Endothelial cell of umbilical vein (primary cell): ENCODE data around the gene OPCML. TPM values are rescaled to one million over a fixed set of nuclear protein-coding genes. Genes with fewer than 3 reads are reported as not detected.

Source experiments
- BruUV-seq: library from RNA; stranded (reverse); fragments of 400-500 nt; replicated peaks from 2 replicates; lab custom pipeline; 2021; lab: Mats Ljungman, UMichigan
- CTCF ChIA-PET: fragments of 300-600, 350-600 bp; sonication (Branson Sonifier 250); formaldehyde crosslinking; loops from one replicate; lab custom pipeline; 2021; ENCODE audit warnings: antibody characterized with exemption, inconsistent platforms; lab: Charles Lee
- POLR2A ChIA-PET: fragments of 300-600, 350-600 bp; sonication (Branson Sonifier 250); formaldehyde crosslinking; loops from one replicate; lab custom pipeline; 2021; ENCODE audit warnings: antibody characterized with exemption, inconsistent platforms; lab: Charles Lee
- DNase-seq: peaks from one replicate; pipeline ENCODE4 v3.0.0-alpha.2; 2011; ENCODE audit warnings: low read depth, low spot score
- FAIRE-seq: peaks from 2 replicates; lab custom pipeline; 2011; peaks lifted over from hg19 to GRCh38; lab: Jason Lieb, UNC
- H2AFZ ChIP-seq: 2 replicates; pipeline ENCODE4 v1.6.0; 2012; ENCODE audit warnings: low read depth, low read length, control low read depth, inconsistent platforms
- H3K27ac ChIP-seq: 2 replicates; pipeline ENCODE4 v1.5.1; 2011; ENCODE audit warnings: low read depth, mild to moderate bottlenecking, control low read depth, low read length, moderate library complexity; ENCODE audit not compliant: insufficient read depth
- H3K27me3 ChIP-seq, 2 experiments: 2 replicates each; pipeline versions ENCODE4 v1.6.0 to v1.6.1; 2011; ENCODE audit warnings: low read length in 2 of 2, mixed read lengths in 1 of 2; ENCODE audit not compliant: control insufficient read depth in 2 of 2, insufficient read depth in 2 of 2
- H3K36me3 ChIP-seq, 2 experiments: 2 replicates in 1 of 2; 3 replicates in 1 of 2; pipeline ENCODE4 v1.5.1; 2011; ENCODE audit warnings: low read length in 2 of 2, mild to moderate bottlenecking in 1 of 2, moderate library complexity in 1 of 2; ENCODE audit not compliant: control insufficient read depth in 2 of 2, insufficient read depth in 2 of 2; ENCODE audit errors: extremely low read depth in 1 of 2
- H3K4me1 ChIP-seq: 3 replicates; pipeline ENCODE4 v1.5.1; 2011; ENCODE audit warnings: mild to moderate bottlenecking, low read length; ENCODE audit not compliant: control insufficient read depth, insufficient read depth; ENCODE audit errors: extremely low read depth
- H3K4me2 ChIP-seq: 2 replicates; pipeline ENCODE4 v1.6.1; 2011; ENCODE audit warnings: low read length, control low read depth, mixed read lengths; ENCODE audit not compliant: insufficient read depth
- H3K4me3 ChIP-seq, 3 experiments: fragments of 200-600 bp in 1 of 3; sonication (generic), shearing (Covaris generic) in 1 of 3; replicated peaks in 1 of 3; 2 replicates each; pipeline ENCODE4 v1.5.1; 2011 to 2016; ENCODE audit warnings: control low read depth in 3 of 3, low read length in 3 of 3, mild to moderate bottlenecking in 2 of 3, inconsistent platforms in 1 of 3, low read depth in 1 of 3, moderate library complexity in 1 of 3; ENCODE audit not compliant: insufficient read depth in 1 of 3
- H3K79me2 ChIP-seq: 2 replicates; pipeline ENCODE4 v1.6.0; 2012; ENCODE audit warnings: low read length, inconsistent platforms; ENCODE audit not compliant: control insufficient read depth, insufficient read depth
- H3K9ac ChIP-seq: replicated peaks from 2 replicates; pipeline ENCODE3; 2011; ENCODE audit warnings: low read length, control low read depth; ENCODE audit not compliant: insufficient read depth; ENCODE audit errors: extremely low read depth
- H3K9me1 ChIP-seq: replicated peaks from 3 replicates; pipeline ENCODE4 v1.6.0; 2011; ENCODE audit warnings: mild to moderate bottlenecking, low read length; ENCODE audit not compliant: control insufficient read depth, insufficient read depth; ENCODE audit errors: extremely low read depth
- H3K9me3 ChIP-seq: replicated peaks from 2 replicates; pipeline ENCODE4 v1.5.1; 2012; ENCODE audit warnings: low read length, inconsistent platforms; ENCODE audit not compliant: control insufficient read depth, insufficient read depth
- H4K20me1 ChIP-seq: replicated peaks from 2 replicates; pipeline ENCODE3; 2011; ENCODE audit warnings: mild to moderate bottlenecking, low read length; ENCODE audit not compliant: control insufficient read depth, insufficient read depth; ENCODE audit errors: extremely low read depth
- CTCF ChIP-seq, 2 donors: IDR thresholded peaks; 1 replicate in 1 of 2; 2 replicates in 1 of 2; pipeline ENCODE4 v1.5.1; 2011; ENCODE audit warnings: low read length in 2 of 2, mild to moderate bottlenecking in 2 of 2, moderate library complexity in 2 of 2, control low read depth in 1 of 2, inconsistent platforms in 1 of 2, low read depth in 1 of 2; ENCODE audit not compliant: insufficient read depth in 1 of 2; ENCODE audit errors: extremely low read depth in 1 of 2
- EZH2 ChIP-seq: IDR thresholded peaks from 2 replicates; pipeline ENCODE4 v1.6.1; 2012; ENCODE audit warnings: borderline replicate concordance, low read depth, mild to moderate bottlenecking, moderate library complexity, low read length, inconsistent platforms; ENCODE audit not compliant: severe bottlenecking
- FOS ChIP-seq: IDR thresholded peaks from 2 replicates; pipeline ENCODE4 v1.6.1; 2011; ENCODE audit warnings: mild to moderate bottlenecking, low read length, moderate library complexity, borderline replicate concordance; ENCODE audit not compliant: insufficient read depth
- GATA2 ChIP-seq: IDR thresholded peaks from 2 replicates; pipeline ENCODE4 v1.7.0; 2011; ENCODE audit warnings: low read depth, mild to moderate bottlenecking, moderate library complexity, mixed read lengths, low read length; ENCODE audit not compliant: insufficient read length, insufficient read depth
- JUN ChIP-seq: IDR thresholded peaks from 2 replicates; pipeline ENCODE4 v1.6.1; 2011; ENCODE audit warnings: borderline replicate concordance, low read depth; ENCODE audit not compliant: insufficient read length, insufficient read depth
- MAX ChIP-seq: IDR thresholded peaks from 2 replicates; pipeline ENCODE4 v1.6.1; 2011; ENCODE audit not compliant: insufficient read depth, insufficient read length
- MYC ChIP-seq: IDR thresholded peaks from one replicate; pipeline ENCODE4 v1.6.1; 2011; ENCODE audit warnings: mild to moderate bottlenecking, low read depth, low read length
- POLR2A ChIP-seq: IDR thresholded peaks from 2 replicates; pipeline ENCODE4 v1.6.1; 2012; ENCODE audit warnings: low read depth, mild to moderate bottlenecking, control low read depth, low read length
- POLR2AphosphoS5 ChIP-seq: IDR thresholded peaks from 2 replicates; pipeline ENCODE4 v1.6.1; 2012; ENCODE audit warnings: low read depth, mild to moderate bottlenecking, control low read depth, low read length, moderate library complexity; ENCODE audit not compliant: insufficient read depth
- dilution Hi-C: fragments of 300-500 bp; cut with MboI; formaldehyde crosslinking; loops from one replicate; pipeline ENCODE4 v1.15.0; 2019; ENCODE audit warnings: low sequenced_read_pairs; ENCODE audit not compliant: extremely low pct_ligation_motif_present
- intact Hi-C: fragments of 100-400 bp; cut with micrococcal nuclease; formaldehyde crosslinking; loops from one replicate; pipeline ENCODE4 v1.10.0; 2022
- polyA plus RNA-seq, 4 experiments: library from polyadenylated mRNA; depleted of rRNA in 3 of 4; stranded (reverse) in 3 of 4; unstranded in 1 of 4; fragments of >200 nt; gene quantifications; 2 replicates each; pipeline versions ENCODE4 v1.2.1 to v1.2.3, GENCODE V29; 2011 to 2012; ENCODE audit warnings: missing spikeins in 1 of 4
- total RNA-seq: library from RNA; stranded (reverse); gene quantifications from 2 replicates; pipeline ENCODE4 v1.2.3, GENCODE V29; 2021

OPCML gene
- total and polyA plus RNA-seq, 2 donors (not counting 3 experiments of a cell fraction or from before 2014, with no cell fraction given), result not detected

GRCh38 chr11:132595711-132596134 lies 936.6 kb downstream of the OPCML start:
- dilution Hi-C loops, result no loop called here

GRCh38 chr11:132595246-132595645 lies 937.1 kb downstream of the OPCML start:
- POLR2A ChIA-PET, result no interaction called here
- H3K9me1 ChIP-seq, result no peaks in the 10 kb centered on the region
- no peak overlapping the region for H3K4me2 ChIP-seq
- H4K20me1 ChIP-seq, result no peaks in the 10 kb centered on the region
- intact Hi-C loops, result no loop called here
- no peaks in the 10 kb centered on the region for H3K36me3 ChIP-seq
- H3K4me3 ChIP-seq, result no peak overlapping the region
- no peaks in the 10 kb centered on the region for H3K79me2 ChIP-seq
- no peak overlapping the region for H3K27ac ChIP-seq
- dilution Hi-C loops, result no loop called here
- CTCF ChIA-PET, result no interaction called here
- H2AFZ ChIP-seq, result no peak overlapping the region
- no peak for TF ChIP-seq POLR2AphosphoS5
- TF ChIP-seq CTCF (IDR thresholded peaks at IDR 0.05; ENCODE audit: extremely low read depth in 1 of 2, insufficient read depth in 1 of 2, low read depth in 1 of 2, low read length in 2 of 2), result no peak
- TF ChIP-seq EZH2, result no peak
- TF ChIP-seq FOS, result no peak
- TF ChIP-seq MAX, result no peak
- TF ChIP-seq MYC, result no peak
- no peak for TF ChIP-seq GATA2
- TF ChIP-seq POLR2A, result no peak
- TF ChIP-seq JUN, result no peak
- DNase-seq (no peak), FAIRE-seq (no peak)
- no peak overlapping the region for H3K9ac ChIP-seq
- H3K4me1 ChIP-seq, result no peaks in the 10 kb centered on the region
- H3K9me3 ChIP-seq, result no peaks in the 10 kb centered on the region
- no TSS peak for BruUV-seq
- H3K27me3 ChIP-seq, result no peaks in the 10 kb centered on the region

More at GRCh38 chr11:132595711-132596134, 936.6 kb downstream of the OPCML start:
- Histone ChIP-seq H3K4me1 (no peaks in the 10 kb centered on the region), H3K9ac (no peak overlapping the region), H3K9me1 (no peaks in the 10 kb centered on the region), H3K27ac (no peak overlapping the region), H3K27me3 (no peaks in the 10 kb centered on the region), H3K4me2 (no peak overlapping the region), H3K36me3 (no peaks in the 10 kb centered on the region), H3K4me3 (no peak overlapping the region), H3K9me3 (no peaks in the 10 kb centered on the region), H3K79me2 (no peaks in the 10 kb centered on the region), H2AFZ (no peak overlapping the region), H4K20me1 (no peaks in the 10 kb centered on the region)
- CTCF ChIA-PET, result no interaction called here
- no peak for DNase-seq
- BruUV-seq, result no TSS peak
- POLR2A ChIA-PET, result no interaction called here
- intact Hi-C loops, result no loop called here
- no peak for FAIRE-seq
- no peak for TF ChIP-seq GATA2
- TF ChIP-seq JUN, result no peak
- no peak for TF ChIP-seq CTCF (IDR thresholded peaks at IDR 0.05; ENCODE audit: extremely low read depth in 1 of 2, insufficient read depth in 1 of 2, low read depth in 1 of 2, low read length in 2 of 2)
- TF ChIP-seq POLR2A, result no peak
